Loucy (cell line): ENCODE measurements around the gene MANSC4.

ENCODE experiments used
- CTCF ChIP-seq: fragments of 200-600 bp; sonication (generic); conservative IDR thresholded peaks from 2 replicates; pipeline ENCODE4 v1.5.1; 2014; ENCODE audit warnings: mild to moderate bottlenecking, antibody characterized with exemption, low read length
- EZH2phosphoT487 ChIP-seq: fragments of 200-600 bp; IDR thresholded peaks from 2 replicates; pipeline ENCODE4 v1.6.1; 2018; ENCODE audit warnings: antibody characterized with exemption, mild to moderate bottlenecking, moderate library complexity, borderline replicate concordance

- TF ChIP-seq CTCF (no peak), EZH2phosphoT487 (no peak)
These were observed 34.4 kb upstream of the MANSC4 start for GRCh38 chr12:27814411-27814810.
